Kidney (tissue), 14 donors: ENCODE measurements around the gene ZFP37. TPM values are rescaled to one million over a fixed set of nuclear protein-coding genes. Genes with fewer than 3 reads are reported as not detected.
A peak's percentile ranks its signal among the peaks of the same experiment; 100 is the strongest.

Source experiments
- DNase-seq, 5 donors: peaks; one replicate each; pipeline ENCODE4 v3.0.0-alpha.2; 2013 to 2020
- FAIRE-seq: peaks from 2 replicates; lab custom pipeline; 2012; peaks lifted over from hg19 to GRCh38; lab: Jason Lieb, UNC
- H3K27ac ChIP-seq, 2 donors: one replicate each; pipeline ENCODE4 v1.7.0; 2013; ENCODE audit warnings: low read depth in 2 of 2, low read length in 2 of 2, inconsistent platforms in 1 of 2
- H3K27me3 ChIP-seq: one replicate; pipeline ENCODE4 v1.7.1; 2013; ENCODE audit warnings: low read length, inconsistent platforms; ENCODE audit not compliant: control insufficient read depth, insufficient read depth
- H3K36me3 ChIP-seq, 3 donors: one replicate each; pipeline versions ENCODE4 v1.7.0 to v1.7.1; 2013; ENCODE audit warnings: low read length in 3 of 3, control low read depth in 1 of 3, inconsistent platforms in 1 of 3; ENCODE audit not compliant: insufficient read depth in 3 of 3, control insufficient read depth in 2 of 3
- H3K4me1 ChIP-seq, 3 donors: one replicate each; pipeline versions ENCODE4 v1.7.0 to v1.7.1; 2013; ENCODE audit warnings: low read length in 3 of 3, inconsistent platforms in 1 of 3, low read depth in 1 of 3; ENCODE audit not compliant: control insufficient read depth in 2 of 3, insufficient read depth in 2 of 3
- H3K4me3 ChIP-seq, 3 donors: one replicate each; pipeline versions ENCODE4 v1.7.0 to v1.8.1; 2013; ENCODE audit warnings: low read length in 3 of 3, control low read depth in 1 of 3, inconsistent platforms in 1 of 3
- H3K9ac ChIP-seq, 3 donors: one replicate each; pipeline versions ENCODE4 v1.7.0 to v1.7.1; 2013; ENCODE audit warnings: low read length in 3 of 3, control low read depth in 1 of 3, inconsistent platforms in 1 of 3
- H3K9me3 ChIP-seq, 3 donors: one replicate each; pipeline versions ENCODE4 v1.7.0 to v1.7.1; 2013; ENCODE audit warnings: low read length in 3 of 3, control low read depth in 1 of 3, inconsistent platforms in 1 of 3; ENCODE audit not compliant: control insufficient read depth in 2 of 3, insufficient read depth in 1 of 3
- intact Hi-C: fragments of 100-400 bp; cut with DNase I; formaldehyde crosslinking; loops from one replicate; pipeline ENCODE4 v1.11.1; 2022
- polyA plus RNA-seq: library from polyadenylated mRNA; stranded (reverse); fragments of 350-450 nt; fragmentation: Illumina TruSeq; extraction: RNeasy Lipid Tissue Mini Kit (QIAGEN cat#74804); gene quantifications from one replicate; pipeline ENCODE4 v1.2.3, GENCODE V29; 2014; ENCODE audit warnings: low read depth, low replicate concordance; ENCODE audit not compliant: insufficient read depth
- total RNA-seq: library from RNA; stranded (reverse); fragmentation: NEBNext Ultra II Directional; extraction: Animal tissue kit (Norgen Biotek cat#: 25700); gene quantifications from one replicate; pipeline ENCODE4 v1.2.1, GENCODE V29; 2021
- TF ChIP-seq, protein P1 (sequence below): IDR thresholded peaks from 3 replicates; pipeline ENCODE4 v1.5.1; 2012; ENCODE audit warnings: mild to moderate bottlenecking, moderate library complexity, borderline replicate concordance; ENCODE audit not compliant: insufficient read depth; ENCODE audit errors: extremely low read depth
- donor health status: control.
- donor health status: control.
- donor health status: control.
- donor health status: control.
- donor health status: control.
- donor health status: DM: yes; HTN: yes; CAD: no.
- donor health status: Normal renal cell carcinoma (clear cell type).

ZFP37 gene
- total and polyA plus RNA-seq, 2 donors from 2014 or later: 1.9 to 4.1 TPM

DNA sequence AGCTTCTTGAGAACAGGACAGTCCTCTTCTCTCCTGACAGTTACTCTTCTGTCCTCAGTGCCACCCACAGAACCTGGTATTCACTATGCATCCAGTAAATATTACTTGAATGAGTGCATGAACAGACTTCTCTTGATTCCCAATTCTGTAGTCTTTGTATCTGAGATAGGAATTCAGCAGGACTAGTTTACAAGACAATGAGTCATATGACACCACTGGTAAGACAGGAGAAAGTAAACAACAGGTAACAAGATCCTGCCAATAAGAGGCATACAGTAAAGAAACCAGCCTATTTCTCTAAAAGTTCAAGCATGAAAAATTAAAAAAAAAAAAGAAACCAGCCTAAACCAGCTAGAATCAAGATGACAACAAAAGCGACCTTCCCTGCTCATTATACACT, 50.7 kb downstream of the ZFP37 start:
- Histone ChIP-seq H3K27ac (no peak overlapping the region), H3K27me3 (no peaks in the 10 kb centered on the region), H3K4me3 (no peak overlapping the region), H3K9me3 (peaks cover 1 to 25% (median 10%) of the 10 kb centered on the region in 3 donors), H3K36me3 (no peaks in the 10 kb centered on the region), H3K9ac (no peak overlapping the region), H3K4me1 (no peaks in the 10 kb centered on the region)
- DNase-seq (no peak), FAIRE-seq (no peak)
- intact Hi-C loops: no loop called here
- TF ChIP-seq, protein P1, sequence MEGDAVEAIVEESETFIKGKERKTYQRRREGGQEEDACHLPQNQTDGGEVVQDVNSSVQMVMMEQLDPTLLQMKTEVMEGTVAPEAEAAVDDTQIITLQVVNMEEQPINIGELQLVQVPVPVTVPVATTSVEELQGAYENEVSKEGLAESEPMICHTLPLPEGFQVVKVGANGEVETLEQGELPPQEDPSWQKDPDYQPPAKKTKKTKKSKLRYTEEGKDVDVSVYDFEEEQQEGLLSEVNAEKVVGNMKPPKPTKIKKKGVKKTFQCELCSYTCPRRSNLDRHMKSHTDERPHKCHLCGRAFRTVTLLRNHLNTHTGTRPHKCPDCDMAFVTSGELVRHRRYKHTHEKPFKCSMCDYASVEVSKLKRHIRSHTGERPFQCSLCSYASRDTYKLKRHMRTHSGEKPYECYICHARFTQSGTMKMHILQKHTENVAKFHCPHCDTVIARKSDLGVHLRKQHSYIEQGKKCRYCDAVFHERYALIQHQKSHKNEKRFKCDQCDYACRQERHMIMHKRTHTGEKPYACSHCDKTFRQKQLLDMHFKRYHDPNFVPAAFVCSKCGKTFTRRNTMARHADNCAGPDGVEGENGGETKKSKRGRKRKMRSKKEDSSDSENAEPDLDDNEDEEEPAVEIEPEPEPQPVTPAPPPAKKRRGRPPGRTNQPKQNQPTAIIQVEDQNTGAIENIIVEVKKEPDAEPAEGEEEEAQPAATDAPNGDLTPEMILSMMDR: no peak

- H3K9me3 ChIP-seq: peaks cover 5 to 75% (median 37%) of the 10 kb centered on the region in 3 donors
- FAIRE-seq (no peak), DNase-seq (no peak)
- H3K4me3 ChIP-seq: peak overlapping the region in 1 of 3 donors; percentile 22
- intact Hi-C loops: no loop called here
- no peaks in the 10 kb centered on the region for H3K27me3 ChIP-seq
- H3K36me3 ChIP-seq: peaks cover 0 to 12% (median 6%) of the 10 kb centered on the region in 3 donors
- no peaks in the 10 kb centered on the region for H3K4me1 ChIP-seq
- no peak overlapping the region for H3K27ac ChIP-seq
- TF ChIP-seq, protein P1: no peak
- no peak overlapping the region for H3K9ac ChIP-seq
Measured at GRCh38 chr9:112997236-112997941, 59.1 kb downstream of the ZFP37 start.

Other genes with a start within 250 kb of the ZFP37 start
- gene SLC46A2, start 165.8 kb downstream of the ZFP37 start, total RNA-seq: 0.66 TPM
- not detected for gene SLC46A2, start 165.8 kb downstream of the ZFP37 start, polyA plus RNA-seq
- gene ZNF883, start 44.5 kb downstream of the ZFP37 start, total RNA-seq: 3.0 TPM
- gene ZNF883, start 44.5 kb downstream of the ZFP37 start, polyA plus RNA-seq: 2.9 TPM
- gene SLC31A2, start 94.3 kb upstream of the ZFP37 start, total RNA-seq: 10.6 TPM
- gene SLC31A2, start 94.3 kb upstream of the ZFP37 start, polyA plus RNA-seq: 18.6 TPM
- 34.8 TPM for gene FKBP15, start 164.6 kb upstream of the ZFP37 start, total RNA-seq
- 11.0 TPM for gene FKBP15, start 164.6 kb upstream of the ZFP37 start, polyA plus RNA-seq
- gene SLC31A1, start 164.8 kb upstream of the ZFP37 start, total RNA-seq: 19.5 TPM
- 20.1 TPM for gene SLC31A1, start 164.8 kb upstream of the ZFP37 start, polyA plus RNA-seq
- 28.5 TPM for gene CDC26, start 218.8 kb upstream of the ZFP37 start, total RNA-seq
- 76.2 TPM for gene CDC26, start 218.8 kb upstream of the ZFP37 start, polyA plus RNA-seq
- gene PRPF4, start 218.9 kb upstream of the ZFP37 start, total RNA-seq: 20.0 TPM
- gene PRPF4, start 218.9 kb upstream of the ZFP37 start, polyA plus RNA-seq: 12.8 TPM
- gene RNF183, start 246.7 kb upstream of the ZFP37 start, total RNA-seq: 3.6 TPM
- 8.1 TPM for gene RNF183, start 246.7 kb upstream of the ZFP37 start, polyA plus RNA-seq